ENCODE results near the gene TAPBP.
"Not testable (repeated sequence)": the region's sequence is repeated elsewhere in the genome, so short reads cannot be mapped to it uniquely, and the experiment has no call there.

DNA sequence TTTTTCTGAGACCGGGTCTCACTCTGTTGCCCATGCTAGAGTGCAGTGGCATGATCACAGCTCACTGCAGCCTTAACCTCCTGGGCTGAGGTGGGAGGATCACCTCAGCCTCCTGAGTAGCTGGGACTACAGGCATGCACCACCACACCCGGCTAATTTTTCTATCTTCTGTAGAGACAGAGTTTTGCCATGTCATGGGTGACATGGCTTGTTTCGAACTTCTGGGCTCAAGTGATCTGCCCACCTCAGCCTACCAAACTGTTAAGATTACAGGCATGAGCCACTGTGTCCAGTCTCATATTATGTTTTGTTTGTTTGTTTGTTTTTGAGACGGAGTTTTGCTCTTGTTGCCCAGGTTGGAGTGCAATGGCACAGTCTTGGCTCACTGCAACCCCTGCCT, 28.7 kb downstream of the TAPBP start:
- TF ChIP-seq, protein P1, sequence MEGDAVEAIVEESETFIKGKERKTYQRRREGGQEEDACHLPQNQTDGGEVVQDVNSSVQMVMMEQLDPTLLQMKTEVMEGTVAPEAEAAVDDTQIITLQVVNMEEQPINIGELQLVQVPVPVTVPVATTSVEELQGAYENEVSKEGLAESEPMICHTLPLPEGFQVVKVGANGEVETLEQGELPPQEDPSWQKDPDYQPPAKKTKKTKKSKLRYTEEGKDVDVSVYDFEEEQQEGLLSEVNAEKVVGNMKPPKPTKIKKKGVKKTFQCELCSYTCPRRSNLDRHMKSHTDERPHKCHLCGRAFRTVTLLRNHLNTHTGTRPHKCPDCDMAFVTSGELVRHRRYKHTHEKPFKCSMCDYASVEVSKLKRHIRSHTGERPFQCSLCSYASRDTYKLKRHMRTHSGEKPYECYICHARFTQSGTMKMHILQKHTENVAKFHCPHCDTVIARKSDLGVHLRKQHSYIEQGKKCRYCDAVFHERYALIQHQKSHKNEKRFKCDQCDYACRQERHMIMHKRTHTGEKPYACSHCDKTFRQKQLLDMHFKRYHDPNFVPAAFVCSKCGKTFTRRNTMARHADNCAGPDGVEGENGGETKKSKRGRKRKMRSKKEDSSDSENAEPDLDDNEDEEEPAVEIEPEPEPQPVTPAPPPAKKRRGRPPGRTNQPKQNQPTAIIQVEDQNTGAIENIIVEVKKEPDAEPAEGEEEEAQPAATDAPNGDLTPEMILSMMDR (conservative IDR thresholded peaks at IDR 0.05; ENCODE audit: low read depth, low read length), result not testable (repeated sequence)
- TF ChIP-seq EZH2 (IDR thresholded peaks at IDR 0.05; ENCODE audit: low read length, unreplicated experiment); EZH2phosphoT487 (IDR thresholded peaks at IDR 0.05; ENCODE audit: borderline replicate concordance, low read length): not testable (repeated sequence)
